Stimulated activated CD8-positive, alpha-beta memory T cell treated with anti-CD3 and anti-CD28 coated beads, Interleukin-12 subunit alpha, Interleukin-12 subunit beta, amount 100 ng/mL, for 24 hours (primary cell): ENCODE measurements around the gene ATF7.
"Not testable (repeated sequence)": the region's sequence is repeated elsewhere in the genome, so short reads cannot be mapped to it uniquely, and the experiment has no call there.

ENCODE experiments used
- DNase-seq: peaks from one replicate; pipeline ENCODE4 v3.0.0-alpha.2; 2020; ENCODE audit errors: extremely low read depth

ATF7 gene

GRCh38 chr12:53482626-53483168 lies 143.5 kb downstream of the ATF7 start:
- no peak for DNase-seq

- no peak for DNase-seq
These were observed 144.1 kb downstream of the ATF7 start for GRCh38 chr12:53481939-53482586.

- not testable (repeated sequence) for DNase-seq
These were observed 144.7 kb downstream of the ATF7 start for GRCh38 chr12:53481458-53481857.

GRCh38 chr12:53480491-53481442 lies 145.4 kb downstream of the ATF7 start:
- no peak for DNase-seq

GRCh38 chr12:53479331-53479730 lies 146.9 kb downstream of the ATF7 start:
- no peak for DNase-seq

GRCh38 chr12:53478865-53479264 lies 147.3 kb downstream of the ATF7 start:
- DNase-seq, result no peak

- DNase-seq, result no peak
These were observed 149.4 kb downstream of the ATF7 start for GRCh38 chr12:53476769-53477209.

- DNase-seq, result no peak
These were observed 151.4 kb downstream of the ATF7 start for GRCh38 chr12:53474819-53475218.

- DNase-seq, result no peak
These were observed 152.1 kb downstream of the ATF7 start for GRCh38 chr12:53474077-53474476.

GRCh38 chr12:53472056-53472582 lies 154.1 kb downstream of the ATF7 start:
- DNase-seq, result no peak

- no peak for DNase-seq
These were observed 157.9 kb downstream of the ATF7 start for GRCh38 chr12:53468282-53468681.

- no peak for DNase-seq
These were observed 158.3 kb downstream of the ATF7 start for GRCh38 chr12:53467880-53468279.

- no peak for DNase-seq
These were observed 159.1 kb downstream of the ATF7 start for GRCh38 chr12:53467082-53467481.

- no peak for DNase-seq
These were observed 159.5 kb downstream of the ATF7 start for GRCh38 chr12:53466640-53467039.

- no peak for DNase-seq
These were observed 160.5 kb downstream of the ATF7 start for GRCh38 chr12:53465679-53466078.

- no peak for DNase-seq
These were observed 161.3 kb downstream of the ATF7 start for GRCh38 chr12:53464685-53465418.

- no peak for DNase-seq
These were observed 162.2 kb downstream of the ATF7 start for GRCh38 chr12:53463802-53464560.

- DNase-seq, result no peak
These were observed 163.2 kb downstream of the ATF7 start for GRCh38 chr12:53462935-53463334.

GRCh38 chr12:53461591-53461990 lies 164.6 kb downstream of the ATF7 start:
- DNase-seq, result no peak

- no peak for DNase-seq
These were observed 165.1 kb downstream of the ATF7 start for GRCh38 chr12:53461059-53461458.

GRCh38 chr12:53459097-53459496 lies 167.1 kb downstream of the ATF7 start:
- no peak for DNase-seq
